ENCODE data around the gene TSC22D2. TPM values are rescaled to one million over a fixed set of nuclear protein-coding genes. Genes with fewer than 3 reads are reported as not detected.

The TSC22D2 gene
- total and polyA plus RNA-seq, 2 of the 4 experiments (the other 2 are of a cell fraction): 12.2 to 20.5 TPM

GRCh38 chr3:150396491-150396890 is 11.6 kb upstream of the TSC22D2 start:
- Histone ChIP-seq H2BK15ac (ENCODE audit: low read depth, low read length) (no peak overlapping the region), H4K5ac (ENCODE audit: low read depth, low read length) (no peak overlapping the region), H3K4me1 (ENCODE audit: control insufficient read depth, insufficient read depth, low read length) (no peaks in the 10 kb centered on the region), H4K91ac (ENCODE audit: insufficient read depth, low read depth, low read length) (no peak overlapping the region), H3K36me3 (ENCODE audit: control insufficient read depth, insufficient read depth, low read length) (no peaks in the 10 kb centered on the region), H3K4me3 (ENCODE audit: insufficient read depth, low read depth, low read length) (no peak overlapping the region), H3K18ac (ENCODE audit: low read depth, low read length) (no peak overlapping the region), H3K9me1 (ENCODE audit: insufficient read depth, low read length) (peaks cover 3% of the 10 kb centered on the region; the same call in 1 of the 2 replicates), H3K27ac (ENCODE audit: insufficient read depth, low read length) (no peak overlapping the region), H3K9ac (ENCODE audit: low read depth, low read length) (no peak overlapping the region), H3K9me3 (ENCODE audit: control insufficient read depth, insufficient read depth, low read length) (no peaks in the 10 kb centered on the region), H3K14ac (replicated peaks; ENCODE audit: low read depth, low read length) (no peak overlapping the region), H4K8ac (ENCODE audit: low read depth in 2 of 2, low read length in 2 of 2) (no peak overlapping the region), H4K20me1 (ENCODE audit: insufficient read depth, low read length) (no peaks in the 10 kb centered on the region), H3K4ac (ENCODE audit: low read depth, low read length) (no peak overlapping the region), H2AFZ (replicated peaks; ENCODE audit: low read length, poor library complexity) (no peak overlapping the region), H2BK120ac (ENCODE audit: low read depth, low read length) (no peak overlapping the region), H2AK9ac (replicated peaks; ENCODE audit: low read depth, low read length, poor library complexity) (no peak overlapping the region), H3K79me1 (ENCODE audit: low read depth in 1 of 2, low read length in 2 of 2) (no peaks in the 10 kb centered on the region; a peak in 1 of 4 replicates), H3K27me3 (ENCODE audit: control insufficient read depth, insufficient read depth, low read length) (no peaks in the 10 kb centered on the region), H2BK5ac (ENCODE audit: low read depth, low read length, poor library complexity, severe bottlenecking) (no peak overlapping the region), H3K23ac (ENCODE audit: low read depth, low read length) (no peak overlapping the region), H3K56ac (ENCODE audit: extremely low read depth, insufficient read depth, low read length) (no peak overlapping the region), H3K4me2 (ENCODE audit: low read depth, low read length) (no peak overlapping the region), H2AK5ac (ENCODE audit: low read depth, low read length) (no peak overlapping the region; the same call in 1 of the 2 replicates), H2BK20ac (ENCODE audit: low read depth, low read length) (no peak overlapping the region)
- intact Hi-C loops (cut with micrococcal nuclease): no loop called here
- in situ Hi-C loops (cut with MboI; ENCODE audit: low sequenced_read_pairs): no loop called here
- dilution Hi-C loops (cut with HindIII; ENCODE audit: low sequenced_read_pairs, unreplicated experiment): no loop called here
- DNase-seq: no peak
- TF ChIP-seq FOS (IDR thresholded peaks at IDR 0.05; ENCODE audit: low read depth, low read length) (no peak), USF2 (IDR thresholded peaks at IDR 0.05; ENCODE audit: low read depth, low read length) (no peak), POLR2A (IDR thresholded peaks at IDR 0.05; ENCODE audit: low read depth, low read length) (no peak), RFX5 (IDR thresholded peaks at IDR 0.05; ENCODE audit: low read depth, low read length) (no peak), MXI1 (IDR thresholded peaks at IDR 0.05; ENCODE audit: borderline replicate concordance, low read depth, low read length) (no peak), BHLHE40 (IDR thresholded peaks at IDR 0.05; ENCODE audit: low read depth, low read length) (no peak), CEBPB (IDR thresholded peaks at IDR 0.05; ENCODE audit: low read depth, low read length) (no peak), CHD1 (IDR thresholded peaks at IDR 0.05; ENCODE audit: low read depth, low read length) (no peak), RCOR1 (IDR thresholded peaks at IDR 0.05; ENCODE audit: insufficient replicate concordance, low read length) (no peak)
- ChIA-PET POLR2A (ENCODE audit: unreplicated experiment) (no interaction called here), CTCF (no interaction called here)
- BruUV-seq (replicated peaks): no TSS peak
- WGBS, 2 experiments (ENCODE audit: extremely low coverage in 2 of 2, insufficient read length in 1 of 2): no CpG with 5 or more reads among the region's 1 CpG
- no peak for ATAC-seq (ENCODE audit: low read depth)
